OCI-LY1 (cell line): ENCODE data around the gene DMD.
A peak's percentile ranks its signal among the peaks of the same experiment; 100 is the strongest.

Experiments
- H2AFZ ChIP-seq: fragments of 200-600 bp; sonication (generic), shearing (Covaris generic); 2 replicates; pipeline ENCODE4 v1.6.0; 2014; ENCODE audit warnings: antibody characterized with exemption, mild to moderate bottlenecking, low read length
- H3F3A ChIP-seq: fragments of 200-600 bp; sonication (generic), shearing (Covaris generic); 2 replicates; pipeline ENCODE4 v1.6.0; 2014; ENCODE audit warnings: mild to moderate bottlenecking, antibody characterized with exemption, low read length, moderate library complexity; ENCODE audit not compliant: insufficient read depth
- H3K27ac ChIP-seq: fragments of 200-600 bp; sonication (generic); 2 replicates; pipeline ENCODE4 v1.5.1; 2014; ENCODE audit warnings: low read length, mixed run types, mild to moderate bottlenecking, low read depth; ENCODE audit not compliant: poor library complexity, severe bottlenecking
- H3K27me3 ChIP-seq: fragments of 200-600 bp; sonication (generic); 2 replicates; pipeline ENCODE4 v1.6.0; 2014; ENCODE audit warnings: antibody characterized with exemption, mild to moderate bottlenecking, low read length, moderate library complexity; ENCODE audit not compliant: insufficient read depth
- H3K36me3 ChIP-seq: fragments of 200-600 bp; sonication (generic); 2 replicates; pipeline ENCODE4 v1.6.1; 2014; ENCODE audit warnings: mild to moderate bottlenecking, antibody characterized with exemption, low read length, moderate library complexity, mixed read lengths; ENCODE audit not compliant: insufficient read depth
- H3K4me1 ChIP-seq: fragments of 200-600 bp; sonication (generic); 2 replicates; pipeline ENCODE4 v1.5.1; 2014; ENCODE audit warnings: mild to moderate bottlenecking, low read length, moderate library complexity; ENCODE audit not compliant: insufficient read depth, severe bottlenecking
- H3K4me2 ChIP-seq: fragments of 200-600 bp; sonication (generic), shearing (Covaris generic); 2 replicates; pipeline ENCODE4 v1.6.1; 2014; ENCODE audit warnings: low read length
- H3K4me3 ChIP-seq: fragments of 200-600 bp; sonication (generic); 2 replicates; pipeline ENCODE4 v1.5.1; 2014; ENCODE audit warnings: low read length, low read depth, mild to moderate bottlenecking, mixed read lengths; ENCODE audit not compliant: poor library complexity, severe bottlenecking
- H3K79me2 ChIP-seq: fragments of 200-600 bp; shearing (Covaris generic); 2 replicates; pipeline ENCODE4 v1.6.1; 2016; ENCODE audit warnings: mixed run types, low read length, mixed read lengths; ENCODE audit not compliant: insufficient read depth
- H3K9ac ChIP-seq: fragments of 200-600 bp; sonication (generic), shearing (Covaris generic); 2 replicates; pipeline ENCODE4 v1.6.1; 2014; ENCODE audit warnings: mild to moderate bottlenecking, low read length, mixed read lengths
- H3K9me2 ChIP-seq: fragments of 200-600 bp; sonication (generic), shearing (Covaris generic); 2 replicates; pipeline ENCODE4 v1.6.1; 2014; ENCODE audit warnings: low read depth, mild to moderate bottlenecking, low read length, mixed read lengths
- H3K9me3 ChIP-seq: fragments of 200-600 bp; shearing (Covaris generic); 2 replicates; pipeline ENCODE4 v1.6.1; 2014; ENCODE audit warnings: low read length, mixed read lengths
- H4K20me1 ChIP-seq: fragments of 200-600 bp; sonication (generic), shearing (Covaris generic); 2 replicates; pipeline ENCODE4 v1.6.0; 2016; ENCODE audit warnings: mild to moderate bottlenecking, low read length; ENCODE audit not compliant: insufficient read depth
- CTCF ChIP-seq: fragments of 200-600 bp; sonication (generic), shearing (Covaris generic); IDR thresholded peaks from 2 replicates; pipeline ENCODE4 v1.5.1; 2017; ENCODE audit warnings: mild to moderate bottlenecking, antibody characterized with exemption, low read length, moderate library complexity, mixed read lengths
- EZH2 ChIP-seq: fragments of 200-600 bp; sonication (generic), shearing (Covaris generic); IDR thresholded peaks from 2 replicates; pipeline ENCODE4 v1.8.0; 2017; ENCODE audit warnings: borderline replicate concordance, mixed run types, mild to moderate bottlenecking, antibody characterized with exemption, low read length, moderate library complexity, mixed read lengths

DMD gene

GRCh38 chrX:33133320-33133719 lies 78.0 kb downstream of the DMD start:
- Histone ChIP-seq H2AFZ (no peak overlapping the region), H3K9me2 (no peaks in the 10 kb centered on the region), H3F3A (0 out of 2 replicates have a peak, but pooled peaks cover 5% of the 10 kb centered on the region), H3K9me3 (no peaks in the 10 kb centered on the region), H3K27me3 (no peaks in the 10 kb centered on the region), H3K9ac (peak overlapping the region; percentile 45), H3K4me3 (peak overlapping the region; percentile 15), H3K79me2 (peaks cover 12% of the 10 kb centered on the region), H3K4me1 (peaks cover 98% of the 10 kb centered on the region), H4K20me1 (no peaks in the 10 kb centered on the region), H3K27ac (peak overlapping the region; percentile 100), H3K36me3 (no peaks in the 10 kb centered on the region), H3K4me2 (peak overlapping the region; percentile 49)
- TF ChIP-seq CTCF (no peak), EZH2 (no peak)

GRCh38 chrX:33132569-33132968 lies 78.8 kb downstream of the DMD start:
- H3K27me3 ChIP-seq, result no peaks in the 10 kb centered on the region
- peak overlapping the region; percentile 45 for H3K9ac ChIP-seq

GRCh38 chrX:33129607-33130006 lies 81.7 kb downstream of the DMD start:
- Histone ChIP-seq H3K27ac (peak overlapping the region; percentile 100), H3K4me2 (peak overlapping the region; percentile 76), H3K36me3 (peaks cover under 1% of the 10 kb centered on the region), H3K4me1 (peaks cover 92% of the 10 kb centered on the region), H4K20me1 (no peaks in the 10 kb centered on the region), H3K9ac (peak overlapping the region; percentile 96), H3K79me2 (peaks cover 11% of the 10 kb centered on the region; the same call in 1 of the 2 replicates), H3F3A (peaks cover 5% of the 10 kb centered on the region; the same call in 1 of the 2 replicates), H3K4me3 (peak overlapping the region; percentile 29), H3K27me3 (no peaks in the 10 kb centered on the region), H3K9me3 (no peaks in the 10 kb centered on the region), H2AFZ (no peak overlapping the region), H3K9me2 (no peaks in the 10 kb centered on the region)
- TF ChIP-seq CTCF (no peak), EZH2 (no peak)

More at GRCh38 chrX:33132569-33132968, 78.8 kb downstream of the DMD start:
- Histone ChIP-seq H3K9me3 (no peaks in the 10 kb centered on the region), H3K27ac (peak overlapping the region; percentile 100), H3F3A (peaks cover 5% of the 10 kb centered on the region; the same call in 1 of the 2 replicates), H3K4me1 (peaks cover 98% of the 10 kb centered on the region), H3K79me2 (peaks cover 4% of the 10 kb centered on the region; the same call in 1 of the 2 replicates), H3K4me3 (peak overlapping the region; percentile 15), H4K20me1 (no peaks in the 10 kb centered on the region), H2AFZ (no peak overlapping the region), H3K9me2 (no peaks in the 10 kb centered on the region), H3K4me2 (peak overlapping the region; percentile 49; the same call in 1 of the 2 replicates), H3K36me3 (no peaks in the 10 kb centered on the region)
- TF ChIP-seq CTCF, result no peak
- TF ChIP-seq EZH2, result no peak
